AG09309 (cell line): Measurements from ENCODE around the gene PLEKHA8.

Experiments used
- DNase-seq: peaks from one replicate; pipeline ENCODE4 v3.0.0-alpha.2; 2010; ENCODE audit warnings: low read depth
- H3K4me3 ChIP-seq: 2 replicates; pipeline ENCODE4 v1.5.1; 2011; ENCODE audit warnings: mild to moderate bottlenecking, low read depth, low read length, moderate library complexity; ENCODE audit not compliant: control insufficient read depth
- TF ChIP-seq, protein P1 (sequence below): IDR thresholded peaks from 2 replicates; pipeline ENCODE4 v1.5.1; 2011; ENCODE audit warnings: mild to moderate bottlenecking, low read depth, low read length, inconsistent platforms; ENCODE audit not compliant: insufficient read depth, control insufficient read depth; ENCODE audit errors: missing control alignments

PLEKHA8 gene

GRCh38 chr7:30003098-30003497 lies 25.1 kb upstream of the PLEKHA8 start:
- H3K4me3 ChIP-seq, result no peak overlapping the region
- DNase-seq, result no peak
- TF ChIP-seq, protein P1, sequence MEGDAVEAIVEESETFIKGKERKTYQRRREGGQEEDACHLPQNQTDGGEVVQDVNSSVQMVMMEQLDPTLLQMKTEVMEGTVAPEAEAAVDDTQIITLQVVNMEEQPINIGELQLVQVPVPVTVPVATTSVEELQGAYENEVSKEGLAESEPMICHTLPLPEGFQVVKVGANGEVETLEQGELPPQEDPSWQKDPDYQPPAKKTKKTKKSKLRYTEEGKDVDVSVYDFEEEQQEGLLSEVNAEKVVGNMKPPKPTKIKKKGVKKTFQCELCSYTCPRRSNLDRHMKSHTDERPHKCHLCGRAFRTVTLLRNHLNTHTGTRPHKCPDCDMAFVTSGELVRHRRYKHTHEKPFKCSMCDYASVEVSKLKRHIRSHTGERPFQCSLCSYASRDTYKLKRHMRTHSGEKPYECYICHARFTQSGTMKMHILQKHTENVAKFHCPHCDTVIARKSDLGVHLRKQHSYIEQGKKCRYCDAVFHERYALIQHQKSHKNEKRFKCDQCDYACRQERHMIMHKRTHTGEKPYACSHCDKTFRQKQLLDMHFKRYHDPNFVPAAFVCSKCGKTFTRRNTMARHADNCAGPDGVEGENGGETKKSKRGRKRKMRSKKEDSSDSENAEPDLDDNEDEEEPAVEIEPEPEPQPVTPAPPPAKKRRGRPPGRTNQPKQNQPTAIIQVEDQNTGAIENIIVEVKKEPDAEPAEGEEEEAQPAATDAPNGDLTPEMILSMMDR, result no peak

DNA sequence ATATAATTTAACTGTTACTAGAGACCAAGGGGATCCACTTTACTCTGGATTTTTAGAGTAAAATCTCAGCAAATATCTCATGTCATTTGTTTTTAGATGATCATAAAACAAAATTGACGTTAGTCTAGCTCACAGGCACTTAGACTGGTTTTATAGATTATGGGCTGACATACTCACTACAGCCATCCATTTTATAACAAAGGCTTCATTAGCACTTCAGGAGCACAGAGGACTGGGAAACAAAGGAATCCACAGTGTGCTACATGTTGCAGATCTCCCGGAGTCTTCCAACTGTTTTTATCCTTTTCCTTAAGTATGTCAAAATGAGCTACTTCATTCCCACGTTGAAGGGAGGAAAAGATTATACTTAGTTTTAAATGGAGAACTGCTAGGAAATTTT lies 22.7 kb upstream of the PLEKHA8 start:
- TF ChIP-seq, protein P1, result no peak
- H3K4me3 ChIP-seq, result no peak overlapping the region
- no peak for DNase-seq

DNA sequence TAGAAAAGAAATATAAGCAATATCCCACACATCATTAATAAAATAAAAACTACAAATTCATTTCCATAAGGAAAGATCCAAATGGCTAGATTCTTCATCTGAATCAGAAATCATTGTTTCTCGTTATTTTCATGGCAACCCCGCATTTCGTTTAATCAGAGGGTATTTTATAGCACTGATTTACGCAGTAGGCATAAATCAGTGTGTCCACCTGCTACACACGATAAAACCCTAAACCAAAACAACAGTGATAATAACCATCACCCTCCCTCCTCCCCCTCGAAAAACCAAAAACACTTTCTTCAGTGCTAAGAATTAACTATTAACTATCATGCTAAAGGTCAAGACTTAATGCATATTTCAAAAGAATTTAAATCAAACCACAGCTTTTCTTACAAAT lies 18.2 kb upstream of the PLEKHA8 start:
- no peak for DNase-seq
- TF ChIP-seq, protein P1, result no peak
- no peak overlapping the region for H3K4me3 ChIP-seq

GRCh38 chr7:30012757-30013156 lies 15.5 kb upstream of the PLEKHA8 start:
- DNase-seq, result no peak
- H3K4me3 ChIP-seq, result no peak overlapping the region
- TF ChIP-seq, protein P1, result no peak

GRCh38 chr7:30018451-30018850 lies 9.8 kb upstream of the PLEKHA8 start:
- DNase-seq, result no peak
- TF ChIP-seq, protein P1, result no peak
- H3K4me3 ChIP-seq, result no peak overlapping the region

GRCh38 chr7:30019387-30019786 lies 8.8 kb upstream of the PLEKHA8 start:
- TF ChIP-seq, protein P1, result no peak

DNA sequence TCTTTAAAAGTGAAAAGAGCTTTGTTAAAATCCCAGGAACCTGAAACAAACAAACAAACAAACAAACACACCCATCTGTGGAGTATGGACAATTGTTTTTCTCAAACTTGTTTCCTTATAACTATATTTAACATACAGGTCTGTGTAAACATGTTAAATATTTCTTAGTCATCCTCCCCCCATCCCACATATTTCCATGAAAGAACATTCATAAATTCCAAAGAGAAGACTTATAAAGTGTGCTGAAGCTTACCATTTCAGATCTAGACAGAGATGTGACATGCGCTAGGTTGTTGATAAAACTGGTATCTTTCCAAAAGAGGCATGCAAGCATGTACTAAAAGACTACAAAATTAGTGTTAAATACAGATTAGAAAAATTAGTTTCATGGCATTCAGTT lies 8.3 kb upstream of the PLEKHA8 start:
- TF ChIP-seq, protein P1, result no peak
- DNase-seq, result no peak
- H3K4me3 ChIP-seq, result no peak overlapping the region

More at GRCh38 chr7:30019387-30019786, 8.8 kb upstream of the PLEKHA8 start:
- no peak overlapping the region for H3K4me3 ChIP-seq
- no peak for DNase-seq
